ENCODE results near the gene C4orf54.

Gene C4orf54

DNA sequence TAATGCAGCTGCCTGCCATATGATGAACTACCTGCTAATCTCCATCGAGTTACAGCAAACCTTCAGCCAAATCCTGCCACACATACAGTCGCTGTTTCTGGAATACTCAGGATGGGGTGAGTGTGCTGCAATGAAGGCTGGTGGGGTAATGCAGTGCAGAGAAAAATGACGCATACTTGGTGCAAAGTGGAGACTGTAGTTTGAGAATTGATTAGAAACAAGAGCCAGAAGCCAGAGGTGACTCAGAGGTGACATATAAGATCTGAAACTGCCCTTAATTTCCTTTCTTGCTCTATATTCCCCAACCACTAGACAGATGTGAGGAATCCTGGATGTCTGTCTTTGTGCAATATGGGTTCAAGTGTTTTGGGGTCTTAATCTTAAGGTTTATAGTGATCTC is 22.0 kb downstream of the C4orf54 start:
- H3K4me3 ChIP-seq (ENCODE audit: low read depth, low read length) = no peak overlapping the region
- TF ChIP-seq, protein P1, sequence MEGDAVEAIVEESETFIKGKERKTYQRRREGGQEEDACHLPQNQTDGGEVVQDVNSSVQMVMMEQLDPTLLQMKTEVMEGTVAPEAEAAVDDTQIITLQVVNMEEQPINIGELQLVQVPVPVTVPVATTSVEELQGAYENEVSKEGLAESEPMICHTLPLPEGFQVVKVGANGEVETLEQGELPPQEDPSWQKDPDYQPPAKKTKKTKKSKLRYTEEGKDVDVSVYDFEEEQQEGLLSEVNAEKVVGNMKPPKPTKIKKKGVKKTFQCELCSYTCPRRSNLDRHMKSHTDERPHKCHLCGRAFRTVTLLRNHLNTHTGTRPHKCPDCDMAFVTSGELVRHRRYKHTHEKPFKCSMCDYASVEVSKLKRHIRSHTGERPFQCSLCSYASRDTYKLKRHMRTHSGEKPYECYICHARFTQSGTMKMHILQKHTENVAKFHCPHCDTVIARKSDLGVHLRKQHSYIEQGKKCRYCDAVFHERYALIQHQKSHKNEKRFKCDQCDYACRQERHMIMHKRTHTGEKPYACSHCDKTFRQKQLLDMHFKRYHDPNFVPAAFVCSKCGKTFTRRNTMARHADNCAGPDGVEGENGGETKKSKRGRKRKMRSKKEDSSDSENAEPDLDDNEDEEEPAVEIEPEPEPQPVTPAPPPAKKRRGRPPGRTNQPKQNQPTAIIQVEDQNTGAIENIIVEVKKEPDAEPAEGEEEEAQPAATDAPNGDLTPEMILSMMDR (IDR thresholded peaks at IDR 0.05; ENCODE audit: low read depth, low read length, missing control alignments) = no peak
- in situ Hi-C loops (cut with HindIII; ENCODE audit: low sequenced_read_pairs) = no loop called here
- DNase-seq (ENCODE audit: low read depth) = no peak

DNA sequence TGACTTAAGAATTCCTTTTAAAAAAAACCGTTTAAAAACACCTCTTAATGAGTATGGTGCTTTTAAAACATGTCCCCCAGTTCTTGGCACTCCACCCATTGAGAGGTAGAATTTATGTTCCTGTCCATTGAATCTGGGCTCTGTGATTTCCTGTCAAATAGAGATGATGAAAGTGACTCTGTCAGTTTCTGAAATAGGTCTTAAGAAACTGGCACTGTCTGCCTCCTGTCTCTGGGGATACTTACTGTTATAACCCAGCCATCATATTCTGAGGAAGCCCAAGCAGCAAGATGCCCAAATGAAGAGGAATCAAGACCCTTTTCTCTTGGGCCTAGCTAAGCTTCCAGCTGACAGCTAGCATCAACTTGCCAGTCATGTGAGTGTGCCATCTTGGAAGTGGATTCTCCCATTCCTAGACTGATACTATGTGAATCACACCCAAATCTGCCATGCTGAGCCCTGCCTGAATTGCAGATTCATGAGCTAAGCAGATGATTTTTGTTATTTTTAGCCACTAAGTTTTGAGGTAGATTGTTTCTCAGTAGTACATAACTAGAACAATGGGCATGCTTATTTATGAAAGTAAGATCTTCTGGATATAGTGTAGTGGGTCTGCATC is 22.8 kb downstream of the C4orf54 start:
- no peak overlapping the region for H3K4me3 ChIP-seq (ENCODE audit: low read depth, low read length)
- no peak for DNase-seq (ENCODE audit: low read depth)
- in situ Hi-C loops (cut with HindIII; ENCODE audit: low sequenced_read_pairs) = no loop called here
- TF ChIP-seq, protein P1 (IDR thresholded peaks at IDR 0.05; ENCODE audit: low read depth, low read length, missing control alignments) = no peak

DNA sequence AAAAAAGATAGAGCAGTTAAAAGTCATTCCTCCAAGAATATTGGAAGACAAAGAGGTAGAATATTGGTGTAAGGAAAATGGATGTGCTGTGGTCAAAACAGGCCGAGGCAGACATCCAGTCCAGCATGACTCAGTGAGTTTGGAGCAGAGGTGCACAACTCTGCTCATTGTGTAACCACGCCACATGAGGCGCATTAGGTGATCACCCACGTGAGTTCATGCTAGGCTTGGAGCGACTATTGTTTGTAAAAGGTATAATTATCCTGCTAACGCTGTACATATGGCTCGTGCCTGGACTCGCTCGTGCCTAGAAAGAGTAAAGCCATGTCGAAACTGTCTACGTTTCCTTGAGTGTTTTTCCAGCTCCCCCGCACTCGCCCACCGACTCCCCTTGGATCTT is 23.9 kb downstream of the C4orf54 start:
- H3K4me3 ChIP-seq (ENCODE audit: low read depth, low read length) = no peak overlapping the region
- in situ Hi-C loops (cut with HindIII; ENCODE audit: low sequenced_read_pairs) = no loop called here
- no peak for DNase-seq (ENCODE audit: low read depth)
- TF ChIP-seq, protein P1 (IDR thresholded peaks at IDR 0.05; ENCODE audit: low read depth, low read length, missing control alignments) = no peak

DNA sequence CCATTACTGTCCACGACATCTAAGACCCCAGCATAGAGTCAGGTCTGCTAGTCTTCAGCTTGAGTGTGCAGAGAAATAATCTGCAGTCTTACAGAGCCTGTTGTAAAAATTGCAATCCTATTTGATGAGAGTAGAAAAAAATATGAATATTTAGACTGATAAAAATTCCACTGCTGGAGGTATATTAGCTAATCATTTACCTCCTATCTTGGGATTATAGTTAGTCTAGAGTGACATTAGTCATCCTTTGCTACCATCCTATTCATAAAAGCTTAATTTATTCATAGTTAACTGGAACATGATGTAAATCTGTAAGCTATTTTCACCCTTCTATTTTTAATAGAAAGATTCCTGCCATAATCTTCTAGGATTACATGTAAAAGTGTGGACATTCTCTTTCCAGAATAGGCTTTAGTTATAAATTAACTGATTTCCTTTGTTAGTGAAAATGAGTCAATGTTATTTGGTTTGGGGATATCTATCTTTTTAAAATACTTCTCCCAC is 26.7 kb downstream of the C4orf54 start:
- DNase-seq (ENCODE audit: low read depth) = no peak
- in situ Hi-C loops (cut with HindIII; ENCODE audit: low sequenced_read_pairs) = no loop called here
- TF ChIP-seq, protein P1 (IDR thresholded peaks at IDR 0.05; ENCODE audit: low read depth, low read length, missing control alignments) = no peak
- no peak overlapping the region for H3K4me3 ChIP-seq (ENCODE audit: low read depth, low read length)

DNA sequence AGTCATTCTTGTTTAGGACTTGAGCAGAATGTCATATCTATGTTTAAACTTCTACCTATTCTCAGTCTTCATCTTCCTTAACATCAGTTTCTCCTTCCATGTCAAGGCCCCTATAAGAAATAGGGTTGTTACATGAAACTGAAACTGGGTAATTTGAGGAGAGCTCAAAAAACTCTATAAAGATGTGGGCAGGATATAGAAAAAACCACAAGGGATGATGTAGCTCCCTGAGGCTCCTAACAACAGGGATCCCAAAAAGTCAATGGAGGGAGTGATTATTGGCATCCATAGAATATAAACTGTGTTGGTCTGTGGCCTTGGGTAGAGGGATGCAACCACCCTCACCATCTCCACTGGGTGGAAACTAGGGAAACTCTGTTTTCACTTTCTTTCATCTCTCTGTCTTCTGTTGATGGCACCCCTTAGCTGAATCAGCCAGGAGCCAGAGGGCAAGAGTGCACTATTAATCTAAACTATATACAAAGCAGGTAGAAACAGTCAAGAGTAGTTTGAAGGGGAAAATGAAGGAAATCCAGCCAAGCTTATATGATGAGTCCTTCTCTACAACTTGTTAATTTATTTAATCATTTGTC is 27.6 kb downstream of the C4orf54 start:
- no peak for DNase-seq (ENCODE audit: low read depth)
- no peak overlapping the region for H3K4me3 ChIP-seq (ENCODE audit: low read depth, low read length)
- in situ Hi-C loops (cut with HindIII; ENCODE audit: low sequenced_read_pairs) = loop anchor here (5.0 kb wide), 1 partner anchor 52 kb away; no protein-coding TSS in a partner anchor
- TF ChIP-seq, protein P1 (IDR thresholded peaks at IDR 0.05; ENCODE audit: low read depth, low read length, missing control alignments) = no peak

DNA sequence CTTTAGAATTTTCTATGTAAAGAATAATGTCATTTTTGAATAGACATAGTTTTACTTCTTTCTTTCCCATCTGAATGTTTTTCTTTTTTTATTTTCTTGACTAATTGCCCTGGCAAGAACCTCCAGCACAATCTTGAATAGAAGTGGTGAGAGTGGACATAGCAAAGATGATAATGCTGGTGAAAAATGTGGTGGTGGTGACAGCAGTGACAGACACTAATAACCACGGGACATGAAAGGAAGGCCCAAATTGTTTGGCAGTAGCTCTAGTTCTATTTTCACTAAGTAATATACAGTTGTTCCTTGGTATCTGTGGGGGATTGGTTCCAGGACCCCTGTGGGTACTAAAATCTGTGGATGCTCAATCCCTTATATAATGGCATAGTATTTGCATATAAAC is 29.6 kb downstream of the C4orf54 start:
- in situ Hi-C loops (cut with HindIII; ENCODE audit: low sequenced_read_pairs) = loop anchor here (5.0 kb wide), 1 partner anchor 54 kb away; no protein-coding TSS in a partner anchor
- H3K4me3 ChIP-seq (ENCODE audit: low read depth, low read length) = no peak overlapping the region
- TF ChIP-seq, protein P1 (IDR thresholded peaks at IDR 0.05; ENCODE audit: low read depth, low read length, missing control alignments) = no peak
- no peak for DNase-seq (ENCODE audit: low read depth)

All from astrocyte of the cerebellum (primary cell).